HG03060 (cell line): ENCODE data around the gene BMP10.

ENCODE experiments used
- ATAC-seq: cut with Tn5 transposase; IDR thresholded peaks from one replicate; pipeline ENCODE4 v1.9.1; 2021; ENCODE audit warnings: low read depth, moderate number of reproducible peaks; ENCODE audit not compliant: unreplicated experiment

BMP10 gene

DNA sequence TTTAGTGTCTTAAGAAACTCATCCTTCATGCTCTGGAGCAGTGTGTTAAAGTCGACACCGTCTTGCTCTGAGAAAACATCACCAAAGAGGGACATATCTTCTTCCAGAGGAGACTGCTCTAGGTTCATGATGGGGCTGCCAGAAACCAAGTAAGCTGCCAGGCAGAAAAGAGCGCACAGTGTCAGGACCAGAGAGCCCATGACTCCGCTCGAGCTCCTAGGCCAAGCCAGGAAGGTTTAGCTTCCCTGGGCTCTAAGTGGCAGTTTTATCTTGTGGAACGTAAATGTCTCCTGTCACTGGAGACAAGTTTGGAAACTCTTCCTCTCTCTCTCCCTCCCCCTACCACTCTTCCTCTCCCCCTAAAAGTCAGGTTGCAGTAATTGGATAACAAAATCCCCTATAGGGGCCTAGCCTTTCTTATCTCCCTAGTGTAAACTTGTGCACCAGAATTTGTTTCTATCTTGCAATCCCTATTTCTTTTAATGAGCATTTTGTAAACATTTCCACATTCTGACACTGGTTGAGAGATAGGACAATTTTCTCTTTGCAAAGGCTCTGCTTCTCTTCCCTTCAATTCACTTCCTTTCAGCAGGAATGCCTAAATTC is at the start of gene BMP10:
BMP10 (minus strand) TSS at position 239 of the 606 bp plus-strand sequence; CDS start at position 200, 39 bp downstream.
- no peak for ATAC-seq

GRCh38 chr2:68920481-68921170 is 49.4 kb upstream of the BMP10 start:
- no peak for ATAC-seq

DNA sequence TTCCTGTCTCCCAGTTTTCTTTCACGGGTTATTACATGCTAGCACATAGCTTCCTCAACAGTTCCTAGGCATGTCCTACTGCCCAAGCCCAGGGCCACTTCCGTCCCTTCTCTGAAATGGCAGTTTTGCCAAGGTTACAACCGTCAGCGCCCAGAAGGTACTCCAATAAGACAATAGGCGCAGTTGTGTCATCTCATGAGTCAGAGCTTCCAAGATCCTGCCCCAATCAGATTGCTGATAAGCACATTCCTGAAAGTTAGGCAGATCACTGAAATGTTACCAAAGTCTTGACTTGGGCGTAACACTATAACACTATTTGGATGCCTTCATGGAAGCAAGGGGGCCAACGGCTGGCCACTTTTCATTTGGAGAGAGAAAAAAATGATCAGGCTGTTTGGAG is 47.3 kb upstream of the BMP10 start:
- ATAC-seq = no peak

DNA sequence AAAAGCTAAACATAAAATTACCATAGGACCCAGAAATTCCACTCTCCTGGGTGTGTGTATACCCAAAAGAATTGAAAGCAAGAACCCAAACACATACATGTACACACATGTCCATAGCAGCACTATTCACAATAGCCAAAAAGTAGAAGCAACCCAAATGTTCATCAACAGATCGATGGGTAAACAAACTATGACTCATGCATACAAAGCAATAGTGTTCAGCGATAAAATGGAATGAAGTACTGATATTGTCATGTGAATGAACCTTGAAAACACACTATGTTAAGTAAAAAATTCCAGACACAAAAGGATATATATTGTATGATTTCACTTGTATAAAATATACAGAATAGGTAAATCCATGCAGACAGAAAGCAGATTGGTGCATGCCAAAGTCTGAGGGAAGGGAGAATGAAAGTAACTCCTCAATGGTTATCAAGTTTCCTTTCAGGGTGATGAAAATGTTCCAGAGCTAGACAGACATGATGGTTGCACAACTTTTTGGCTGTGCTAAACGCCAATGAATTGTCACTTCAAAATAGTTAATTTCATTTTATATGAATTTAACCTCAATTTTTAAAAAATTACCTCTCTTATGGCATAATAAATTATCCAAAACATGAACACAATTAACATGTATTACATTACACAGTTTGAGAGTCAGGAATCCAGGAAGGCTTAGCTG is 46.0 kb upstream of the BMP10 start:
- no peak for ATAC-seq

GRCh38 chr2:68916226-68916625 is 45.0 kb upstream of the BMP10 start:
- ATAC-seq = no peak

DNA sequence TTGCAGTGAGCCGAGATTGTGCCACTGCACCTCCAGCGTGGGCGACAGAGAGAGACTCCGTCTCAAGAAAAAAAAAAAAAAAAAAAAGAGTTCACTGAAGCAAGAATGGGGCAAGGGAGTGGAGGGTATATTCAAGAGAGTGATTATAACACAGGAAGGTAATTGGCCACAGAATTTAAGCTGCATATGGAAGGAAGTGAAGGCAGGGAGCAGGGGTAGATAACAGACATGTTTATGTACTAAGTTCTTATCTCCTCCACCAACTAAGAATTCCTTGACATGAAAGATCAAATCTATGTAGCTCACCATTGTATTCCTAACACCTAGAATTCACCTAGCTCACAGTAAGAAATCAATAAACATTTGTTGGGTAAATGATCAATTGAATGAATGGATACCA is 44.2 kb upstream of the BMP10 start:
- no peak for ATAC-seq

DNA sequence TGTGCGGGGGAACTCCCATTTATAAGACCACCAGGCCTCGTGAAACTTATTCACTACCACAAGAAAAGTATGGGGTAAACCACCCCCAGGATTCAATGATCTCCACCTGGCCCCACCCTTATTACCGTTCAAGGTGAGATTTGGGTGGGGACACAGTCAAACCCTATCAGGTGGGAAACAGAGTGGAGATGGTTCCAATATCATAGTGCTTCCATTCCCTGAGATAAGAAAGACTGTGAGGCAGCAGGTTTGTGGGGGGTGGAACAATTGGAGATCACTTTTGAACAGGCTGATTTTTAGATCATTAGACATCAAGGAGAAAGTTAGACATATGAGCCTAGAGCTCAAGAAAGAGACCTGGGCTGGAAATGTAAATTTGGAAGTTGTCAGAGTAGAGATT is 42.2 kb upstream of the BMP10 start:
- no peak for ATAC-seq

DNA sequence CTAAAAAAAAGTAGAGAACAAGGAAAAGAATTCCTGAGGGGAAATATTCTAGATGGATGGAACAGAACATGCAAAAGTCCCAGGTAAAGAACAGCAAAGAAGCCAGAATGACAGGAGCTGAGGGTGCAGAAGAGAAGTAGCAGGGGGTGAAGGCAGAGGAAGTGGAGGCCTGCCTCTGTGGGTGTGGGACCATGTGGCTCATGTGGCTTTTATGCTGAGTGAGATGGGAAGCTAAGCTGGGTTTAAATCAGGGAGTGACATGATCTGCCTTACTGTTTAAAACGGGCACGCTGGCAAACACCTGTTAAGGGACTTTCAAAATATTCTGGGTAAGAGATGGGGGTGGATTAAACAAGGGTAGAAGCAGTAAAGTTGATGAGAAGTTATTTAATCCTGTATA is 41.5 kb upstream of the BMP10 start:
- no peak for ATAC-seq

DNA sequence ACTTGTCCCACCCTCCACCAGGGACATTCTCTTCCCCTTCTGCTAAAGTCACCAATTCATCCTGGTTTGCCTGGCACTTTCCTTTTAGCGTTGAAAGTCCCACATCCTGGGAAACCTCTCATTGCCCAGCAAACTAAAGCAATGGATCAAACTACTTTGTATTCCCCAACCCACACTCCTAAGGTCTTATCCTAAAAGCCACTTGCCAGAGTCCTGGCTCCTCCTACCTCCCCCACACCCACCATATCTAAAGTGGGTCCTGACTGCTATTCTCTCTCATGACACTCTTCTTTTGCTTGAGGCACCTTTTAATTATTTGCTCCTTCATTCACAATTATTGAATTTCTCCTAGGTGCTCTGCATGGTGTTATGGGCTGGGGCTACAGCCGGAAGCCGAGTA is 40.9 kb upstream of the BMP10 start:
- ATAC-seq = no peak

DNA sequence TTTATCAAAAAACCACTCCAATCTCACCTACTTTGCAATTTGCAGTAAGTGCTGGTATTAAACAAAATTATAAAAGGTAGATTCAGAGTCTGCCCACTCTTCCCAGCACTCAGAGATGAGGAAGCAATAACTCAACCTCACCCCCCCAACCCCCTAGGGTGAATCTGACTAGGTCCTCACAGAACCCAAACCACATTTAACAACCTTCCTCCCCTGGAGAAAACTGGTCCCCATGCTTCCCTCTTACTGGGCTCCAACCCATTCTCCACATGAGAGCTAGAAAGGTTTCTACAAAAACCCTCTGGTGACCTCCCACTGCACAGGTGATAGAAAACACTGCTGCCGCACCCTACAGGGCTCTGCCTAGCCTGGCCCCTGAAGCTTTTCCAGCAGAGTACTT is 40.5 kb upstream of the BMP10 start:
- no peak for ATAC-seq

- ATAC-seq = no peak
Measured at GRCh38 chr2:68911246-68911645, 40.0 kb upstream of the BMP10 start.

GRCh38 chr2:68909793-68910674 is 38.8 kb upstream of the BMP10 start:
- no peak for ATAC-seq

GRCh38 chr2:68908392-68908970 is 37.3 kb upstream of the BMP10 start:
- ATAC-seq = peak; percentile 96

DNA sequence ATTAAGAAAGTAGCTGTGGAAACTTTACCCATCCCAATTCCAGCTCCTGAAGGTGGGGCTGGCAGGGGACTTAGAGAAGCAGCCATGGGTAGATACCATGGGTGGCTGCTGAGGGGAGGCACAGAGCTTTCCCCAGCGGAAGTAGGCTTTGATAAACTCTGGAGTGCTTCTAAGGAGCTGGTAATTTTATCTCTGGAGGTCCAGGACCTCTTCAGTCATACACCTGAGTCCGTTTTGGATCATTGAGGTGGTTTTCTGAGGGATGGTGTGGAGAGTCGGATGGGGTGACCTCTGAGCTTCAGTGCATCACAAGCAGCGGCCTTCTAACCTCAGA is 36.7 kb upstream of the BMP10 start:
- ATAC-seq = peak; percentile 11

DNA sequence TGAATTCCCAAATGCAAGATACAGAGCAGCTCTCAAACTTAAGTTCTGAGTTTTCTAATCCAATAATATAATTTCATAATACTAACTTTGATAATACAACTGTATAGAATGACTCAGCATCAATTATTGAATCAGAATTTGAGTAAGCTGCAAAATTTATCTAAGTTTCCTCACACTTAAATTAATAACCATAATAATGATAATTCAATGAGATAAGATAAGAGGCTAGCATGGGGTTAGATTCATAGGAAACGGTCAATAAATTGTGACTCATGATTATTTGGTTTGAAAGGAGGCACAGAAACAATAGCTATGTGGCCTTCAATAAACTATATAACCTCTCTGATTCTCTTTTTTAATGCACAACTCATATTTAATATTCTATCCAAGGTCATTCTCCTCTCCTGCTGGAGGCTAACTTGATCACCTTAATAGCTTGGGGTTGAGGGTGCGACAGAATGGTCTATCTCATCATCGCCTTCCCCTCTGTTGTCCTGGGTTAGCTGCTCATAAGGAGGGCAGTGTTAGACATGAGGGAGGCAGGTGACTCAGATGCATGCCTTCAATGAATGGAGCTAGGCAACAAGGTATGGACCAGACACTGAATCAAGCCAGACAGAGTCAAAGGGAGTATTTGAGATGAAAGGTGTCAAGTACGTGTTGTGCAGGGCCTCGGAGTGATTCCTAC is 36.2 kb upstream of the BMP10 start:
- no peak for ATAC-seq

DNA sequence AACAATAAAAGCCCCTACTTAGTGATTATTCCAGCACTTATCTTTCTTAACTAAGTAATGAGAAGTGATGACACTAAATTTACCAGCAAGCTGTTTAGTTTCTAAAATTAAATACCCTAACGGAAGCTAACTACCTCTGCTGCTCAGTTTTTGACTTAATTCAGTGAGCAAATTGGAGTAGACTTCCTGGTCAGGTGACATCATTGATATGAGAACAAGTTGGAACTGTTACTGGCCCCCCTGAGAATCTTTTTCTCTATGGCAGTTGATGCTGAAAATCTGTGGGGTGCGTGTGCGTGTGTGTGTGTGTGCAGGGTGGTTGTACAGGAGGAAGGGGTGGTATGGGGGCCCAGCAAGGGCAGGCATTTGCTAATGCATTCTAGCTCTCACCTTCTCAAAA is 35.5 kb upstream of the BMP10 start:
- no peak for ATAC-seq

DNA sequence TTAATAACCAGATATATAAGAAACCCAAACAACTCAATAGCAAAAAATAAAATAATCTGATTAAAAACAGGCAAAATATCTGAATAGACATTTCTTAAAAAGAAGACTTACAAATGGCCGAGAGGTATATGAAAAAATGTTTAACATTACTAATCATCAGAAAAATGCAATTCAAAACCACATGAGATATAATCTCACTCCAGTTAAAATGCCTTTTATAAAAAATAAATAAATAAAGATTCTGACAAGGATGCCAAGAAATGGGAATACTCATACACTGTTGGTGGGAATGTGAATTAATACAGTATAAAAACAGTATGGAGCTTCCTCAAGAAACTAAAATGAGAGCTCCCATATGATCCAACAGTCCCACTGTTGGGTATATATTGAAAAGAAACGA is 33.9 kb upstream of the BMP10 start:
- no peak for ATAC-seq

DNA sequence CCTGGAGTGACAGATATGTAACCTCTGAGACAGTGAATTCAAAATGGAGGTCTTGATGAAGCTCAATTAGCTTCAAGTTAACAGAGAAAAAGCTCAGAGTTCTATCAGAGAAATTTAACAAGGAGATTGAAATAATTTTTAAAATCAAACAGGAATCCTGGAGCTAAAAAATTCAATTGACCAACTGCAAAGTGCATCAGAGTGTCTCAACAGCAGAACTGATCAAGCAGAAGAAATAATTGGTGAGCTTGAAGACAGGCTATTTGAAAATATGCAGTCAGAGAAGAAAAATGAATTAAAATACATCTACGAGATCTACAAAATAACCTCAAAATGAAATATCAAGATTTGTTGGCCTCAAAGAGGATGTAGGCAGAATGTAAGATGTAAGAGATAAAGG is 30.4 kb upstream of the BMP10 start:
- ATAC-seq = no peak

DNA sequence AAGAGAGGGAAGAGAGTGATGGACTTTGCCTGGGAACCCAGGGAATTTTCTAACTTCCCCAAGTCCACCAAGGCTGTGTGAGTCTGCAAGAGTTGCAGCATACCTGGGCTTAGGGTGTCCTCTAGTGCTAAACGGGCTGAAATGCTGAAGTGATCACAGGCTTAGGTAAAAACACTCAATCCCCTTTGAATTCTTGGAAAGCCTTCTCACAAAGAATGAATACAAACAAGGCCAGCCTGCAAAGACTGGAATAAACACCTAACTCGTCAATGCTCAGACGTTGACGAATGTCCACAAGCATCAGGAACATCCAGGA is 30.0 kb upstream of the BMP10 start:
- no peak for ATAC-seq

- no peak for ATAC-seq
Measured at GRCh38 chr2:68900496-68901198, 29.4 kb upstream of the BMP10 start.
